GM23338 (cell line): ENCODE data around the gene PCDHGA8. TPM values are rescaled to one million over a fixed set of nuclear protein-coding genes. Genes with fewer than 3 reads are reported as not detected.

Experiments used
- ATAC-seq: fragments of 200-7000 bp; cut with Tn5 transposase; 3 replicates; pipeline ENCODE4 v1.9.1; 2020
- DNase-seq: peaks from one replicate; pipeline ENCODE4 v3.0.0-alpha.2; 2015; ENCODE audit warnings: low spot score
- H2AFZ ChIP-seq: fragments of 200-600 bp; sonication (generic); 2 replicates; pipeline ENCODE4 v1.8.0; 2016; ENCODE audit warnings: antibody characterized with exemption, mild to moderate bottlenecking, moderate library complexity
- H3F3A ChIP-seq: fragments of 200-600 bp; sonication (generic); replicated peaks from 2 replicates; pipeline ENCODE4 v1.8.0; 2017; ENCODE audit warnings: antibody characterized with exemption, mixed run types, low read depth
- H3K27ac ChIP-seq: fragments of 200-600 bp; sonication (generic); 2 replicates; pipeline ENCODE4 v1.6.1; 2016; ENCODE audit warnings: low read depth
- H3K27me3 ChIP-seq: fragments of 200-600 bp; sonication (generic); 2 replicates; pipeline ENCODE4 v1.8.0; 2016; ENCODE audit warnings: mild to moderate bottlenecking, mixed run types, moderate library complexity; ENCODE audit not compliant: insufficient read depth
- H3K36me3 ChIP-seq: fragments of 200-600 bp; sonication (generic); 2 replicates; pipeline ENCODE4 v1.8.0; 2016; ENCODE audit warnings: mild to moderate bottlenecking; ENCODE audit not compliant: insufficient read depth
- H3K4me1 ChIP-seq: fragments of 200-600 bp; sonication (generic); 2 replicates; pipeline ENCODE4 v1.8.0; 2016; ENCODE audit warnings: mild to moderate bottlenecking, moderate library complexity; ENCODE audit not compliant: insufficient read depth
- H3K4me2 ChIP-seq: fragments of 200-600 bp; sonication (generic); 2 replicates; pipeline ENCODE4 v1.7.1; 2017; ENCODE audit warnings: mixed run types
- H3K4me3 ChIP-seq: fragments of 200-600 bp; sonication (generic); 2 replicates; pipeline ENCODE4 v1.6.1; 2016; ENCODE audit warnings: mixed run types
- H3K79me2 ChIP-seq: fragments of 200-600 bp; sonication (generic); replicated peaks from 2 replicates; pipeline ENCODE4 v1.8.0; 2017; ENCODE audit warnings: mild to moderate bottlenecking; ENCODE audit not compliant: insufficient read depth
- H3K9me2 ChIP-seq: fragments of 200-600 bp; sonication (generic); 2 replicates; pipeline ENCODE4 v1.8.0; 2017; ENCODE audit not compliant: insufficient read depth
- H4K20me1 ChIP-seq: fragments of 200-600 bp; sonication (generic); replicated peaks from 2 replicates; pipeline ENCODE4 v1.8.0; 2017; ENCODE audit warnings: mild to moderate bottlenecking; ENCODE audit not compliant: insufficient read depth
- H3K27ac Mint-ChIP-seq: 2 replicates; pipeline ENCODE4 v1.8.0; 2020; ENCODE audit warnings: inconsistent platforms, mild to moderate bottlenecking, moderate library complexity, mixed read lengths
- H3K27me3 Mint-ChIP-seq: 3 replicates; pipeline ENCODE4 v1.8.0; 2022; ENCODE audit warnings: low read depth, mild to moderate bottlenecking, moderate library complexity, mixed read lengths, inconsistent platforms; ENCODE audit not compliant: insufficient read depth, poor library complexity
- H3K36me3 Mint-ChIP-seq: 3 replicates; pipeline ENCODE4 v1.8.0; 2021; ENCODE audit warnings: low read depth, mild to moderate bottlenecking, inconsistent platforms, moderate library complexity, mixed read lengths
- H3K4me1 Mint-ChIP-seq: 3 replicates; pipeline ENCODE4 v1.8.0; 2020; ENCODE audit warnings: mild to moderate bottlenecking, inconsistent platforms, mixed read lengths
- H3K4me3 Mint-ChIP-seq: 3 replicates; pipeline ENCODE4 v1.8.0; 2021; ENCODE audit warnings: moderate library complexity, mild to moderate bottlenecking, inconsistent platforms, mixed read lengths
- H3K9me3 Mint-ChIP-seq: 3 replicates; pipeline ENCODE4 v1.8.0; 2020; ENCODE audit warnings: moderate library complexity, mild to moderate bottlenecking, inconsistent platforms, mixed read lengths
- CREB1 ChIP-seq: fragments of 250-450 bp; sonication (Bioruptor Pico); IDR thresholded peaks from 2 replicates; pipeline ENCODE4 v1.5.0; 2020; ENCODE audit warnings: low read depth, mild to moderate bottlenecking, moderate library complexity
- CTCF ChIP-seq, 2 experiments: fragments of 200-600 bp in 1 of 2; sonication (generic) in 1 of 2; conservative IDR thresholded peaks; 2 replicates each; pipeline versions ENCODE4 v1.5.1 to v1.6.1; 2016 to 2017; ENCODE audit warnings: antibody characterized with exemption in 2 of 2, low read depth in 2 of 2, mild to moderate bottlenecking in 2 of 2, moderate library complexity in 1 of 2
- NANOG ChIP-seq: IDR thresholded peaks from 2 replicates; pipeline ENCODE4 v1.6.1; 2016; ENCODE audit warnings: antibody characterized with exemption, borderline replicate concordance
- POLR2AphosphoS5 ChIP-seq: IDR thresholded peaks from 2 replicates; pipeline ENCODE4 v1.6.1; 2016; ENCODE audit warnings: antibody characterized with exemption, low read depth
- STAT1 ChIP-seq: IDR thresholded peaks from one replicate; pipeline ENCODE4 v1.6.1; 2016; ENCODE audit warnings: antibody characterized with exemption; ENCODE audit not compliant: unreplicated experiment
- ZNF114 ChIP-seq: fragments of 250-450 bp; sonication (Bioruptor Pico); IDR thresholded peaks from 2 replicates; pipeline ENCODE4 v1.5.0; 2020; ENCODE audit warnings: mild to moderate bottlenecking, moderate library complexity
- ZNF331 ChIP-seq: fragments of 250-450 bp; sonication (Bioruptor Pico); IDR thresholded peaks from 2 replicates; pipeline ENCODE4 v1.5.0; 2020; ENCODE audit warnings: low read depth, mild to moderate bottlenecking, moderate library complexity
- polyA plus RNA-seq: library from polyadenylated mRNA; unstranded; fragments of >200 nt; fragmentation: Nextera tagmentation; extraction: Ambion mirVana; gene quantifications from 2 replicates; pipeline ENCODE4 v1.2.1, GENCODE V29; 2016
- total RNA-seq: library from RNA; depleted of rRNA; stranded (reverse); fragments of >200 nt; shearing (Covaris generic); gene quantifications from 2 replicates; pipeline ENCODE4 v1.2.3, GENCODE V29; 2014
- TF ChIP-seq, protein P1 (sequence below): fragments of 250-450 bp; sonication (Bioruptor Pico); IDR thresholded peaks from 2 replicates; pipeline ENCODE4 v1.5.0; 2020; ENCODE audit warnings: mild to moderate bottlenecking, moderate library complexity
- TF ChIP-seq, protein P2 (sequence below): IDR thresholded peaks from 2 replicates; pipeline ENCODE4 v1.6.1; 2016; ENCODE audit warnings: antibody characterized with exemption

The PCDHGA8 gene
- total and polyA plus RNA-seq, 2 experiments from 2014 or later = 1.1 to 5.3 TPM

- Mint-ChIP-seq H3K9me3 (peaks cover 76% of the 10 kb centered on the region), H3K4me3 (peak overlapping the region; percentile 77), H3K36me3 (peaks cover 78% of the 10 kb centered on the region), H3K4me1 (peaks cover 7% of the 10 kb centered on the region), H3K27me3 (peaks cover 28% of the 10 kb centered on the region), H3K27ac (no peak overlapping the region; the same call in 1 of the 2 replicates)
- DNase-seq (peak; percentile 36), ATAC-seq (no peak)
- Histone ChIP-seq H2AFZ (peak overlapping the region; percentile 73; the same call in 1 of the 2 replicates), H3K79me2 (no peaks in the 10 kb centered on the region; the same call in 1 of the 2 replicates), H3K36me3 (no peaks in the 10 kb centered on the region), H3K27ac (no peak overlapping the region), H4K20me1 (no peaks in the 10 kb centered on the region), H3K9me2 (no peaks in the 10 kb centered on the region), H3K27me3 (peaks cover 20% of the 10 kb centered on the region), H3K4me2 (peak overlapping the region; percentile 77), H3K4me3 (peak overlapping the region; percentile 62), H3F3A (no peaks in the 10 kb centered on the region), H3K4me1 (no peaks in the 10 kb centered on the region)
- TF ChIP-seq STAT1 = no peak
- TF ChIP-seq ZNF114 (CRISPR knock-in tag) = no peak
- TF ChIP-seq POLR2AphosphoS5 = no peak
- TF ChIP-seq, protein P1, sequence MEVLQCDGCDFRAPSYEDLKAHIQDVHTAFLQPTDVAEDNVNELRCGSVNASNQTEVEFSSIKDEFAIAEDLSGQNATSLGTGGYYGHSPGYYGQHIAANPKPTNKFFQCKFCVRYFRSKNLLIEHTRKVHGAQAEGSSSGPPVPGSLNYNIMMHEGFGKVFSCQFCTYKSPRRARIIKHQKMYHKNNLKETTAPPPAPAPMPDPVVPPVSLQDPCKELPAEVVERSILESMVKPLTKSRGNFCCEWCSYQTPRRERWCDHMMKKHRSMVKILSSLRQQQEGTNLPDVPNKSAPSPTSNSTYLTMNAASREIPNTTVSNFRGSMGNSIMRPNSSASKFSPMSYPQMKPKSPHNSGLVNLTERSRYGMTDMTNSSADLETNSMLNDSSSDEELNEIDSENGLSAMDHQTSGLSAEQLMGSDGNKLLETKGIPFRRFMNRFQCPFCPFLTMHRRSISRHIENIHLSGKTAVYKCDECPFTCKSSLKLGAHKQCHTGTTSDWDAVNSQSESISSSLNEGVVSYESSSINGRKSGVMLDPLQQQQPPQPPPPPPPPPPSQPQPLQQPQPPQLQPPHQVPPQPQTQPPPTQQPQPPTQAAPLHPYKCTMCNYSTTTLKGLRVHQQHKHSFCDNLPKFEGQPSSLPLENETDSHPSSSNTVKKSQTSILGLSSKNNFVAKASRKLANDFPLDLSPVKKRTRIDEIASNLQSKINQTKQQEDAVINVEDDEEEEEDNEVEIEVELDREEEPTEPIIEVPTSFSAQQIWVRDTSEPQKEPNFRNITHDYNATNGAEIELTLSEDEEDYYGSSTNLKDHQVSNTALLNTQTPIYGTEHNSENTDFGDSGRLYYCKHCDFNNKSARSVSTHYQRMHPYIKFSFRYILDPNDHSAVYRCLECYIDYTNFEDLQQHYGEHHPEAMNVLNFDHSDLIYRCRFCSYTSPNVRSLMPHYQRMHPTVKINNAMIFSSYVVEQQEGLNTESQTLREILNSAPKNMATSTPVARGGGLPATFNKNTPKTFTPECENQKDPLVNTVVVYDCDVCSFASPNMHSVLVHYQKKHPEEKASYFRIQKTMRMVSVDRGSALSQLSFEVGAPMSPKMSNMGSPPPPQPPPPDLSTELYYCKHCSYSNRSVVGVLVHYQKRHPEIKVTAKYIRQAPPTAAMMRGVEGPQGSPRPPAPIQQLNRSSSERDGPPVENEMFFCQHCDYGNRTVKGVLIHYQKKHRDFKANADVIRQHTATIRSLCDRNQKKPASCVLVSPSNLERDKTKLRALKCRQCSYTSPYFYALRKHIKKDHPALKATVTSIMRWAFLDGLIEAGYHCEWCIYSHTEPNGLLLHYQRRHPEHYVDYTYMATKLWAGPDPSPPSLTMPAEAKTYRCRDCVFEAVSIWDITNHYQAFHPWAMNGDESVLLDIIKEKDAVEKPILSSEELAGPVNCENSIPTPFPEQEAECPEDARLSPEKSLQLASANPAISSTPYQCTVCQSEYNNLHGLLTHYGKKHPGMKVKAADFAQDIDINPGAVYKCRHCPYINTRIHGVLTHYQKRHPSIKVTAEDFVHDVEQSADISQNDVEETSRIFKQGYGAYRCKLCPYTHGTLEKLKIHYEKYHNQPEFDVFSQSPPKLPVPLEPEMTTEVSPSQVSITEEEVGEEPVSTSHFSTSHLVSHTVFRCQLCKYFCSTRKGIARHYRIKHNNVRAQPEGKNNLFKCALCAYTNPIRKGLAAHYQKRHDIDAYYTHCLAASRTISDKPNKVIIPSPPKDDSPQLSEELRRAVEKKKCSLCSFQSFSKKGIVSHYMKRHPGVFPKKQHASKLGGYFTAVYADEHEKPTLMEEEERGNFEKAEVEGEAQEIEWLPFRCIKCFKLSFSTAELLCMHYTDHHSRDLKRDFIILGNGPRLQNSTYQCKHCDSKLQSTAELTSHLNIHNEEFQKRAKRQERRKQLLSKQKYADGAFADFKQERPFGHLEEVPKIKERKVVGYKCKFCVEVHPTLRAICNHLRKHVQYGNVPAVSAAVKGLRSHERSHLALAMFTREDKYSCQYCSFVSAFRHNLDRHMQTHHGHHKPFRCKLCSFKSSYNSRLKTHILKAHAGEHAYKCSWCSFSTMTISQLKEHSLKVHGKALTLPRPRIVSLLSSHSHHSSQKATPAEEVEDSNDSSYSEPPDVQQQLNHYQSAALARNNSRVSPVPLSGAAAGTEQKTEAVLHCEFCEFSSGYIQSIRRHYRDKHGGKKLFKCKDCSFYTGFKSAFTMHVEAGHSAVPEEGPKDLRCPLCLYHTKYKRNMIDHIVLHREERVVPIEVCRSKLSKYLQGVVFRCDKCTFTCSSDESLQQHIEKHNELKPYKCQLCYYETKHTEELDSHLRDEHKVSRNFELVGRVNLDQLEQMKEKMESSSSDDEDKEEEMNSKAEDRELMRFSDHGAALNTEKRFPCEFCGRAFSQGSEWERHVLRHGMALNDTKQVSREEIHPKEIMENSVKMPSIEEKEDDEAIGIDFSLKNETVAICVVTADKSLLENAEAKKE (CRISPR knock-in tag) = no peak
- TF ChIP-seq, protein P2, sequence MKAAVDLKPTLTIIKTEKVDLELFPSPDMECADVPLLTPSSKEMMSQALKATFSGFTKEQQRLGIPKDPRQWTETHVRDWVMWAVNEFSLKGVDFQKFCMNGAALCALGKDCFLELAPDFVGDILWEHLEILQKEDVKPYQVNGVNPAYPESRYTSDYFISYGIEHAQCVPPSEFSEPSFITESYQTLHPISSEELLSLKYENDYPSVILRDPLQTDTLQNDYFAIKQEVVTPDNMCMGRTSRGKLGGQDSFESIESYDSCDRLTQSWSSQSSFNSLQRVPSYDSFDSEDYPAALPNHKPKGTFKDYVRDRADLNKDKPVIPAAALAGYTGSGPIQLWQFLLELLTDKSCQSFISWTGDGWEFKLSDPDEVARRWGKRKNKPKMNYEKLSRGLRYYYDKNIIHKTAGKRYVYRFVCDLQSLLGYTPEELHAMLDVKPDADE = no peak
- TF ChIP-seq NANOG = no peak
- TF ChIP-seq CTCF (conservative IDR thresholded peaks at IDR 0.05; ENCODE audit: low read depth in 2 of 2) = no peak
- no peak for TF ChIP-seq ZNF331 (CRISPR knock-in tag)
- TF ChIP-seq CREB1 (CRISPR knock-in tag) = no peak
Observed at GRCh38 chr5:141421489-141421855, 29.0 kb downstream of the PCDHGA8 start.
